HFF-Myc (cell line): ENCODE measurements around the gene NIPSNAP2.

ENCODE experiments used
- DNase-seq: peaks from one replicate; pipeline ENCODE4 v3.0.0-alpha.2; 2011; ENCODE audit warnings: low read depth; ENCODE audit errors: extremely low read depth
- H3K4me3 ChIP-seq: replicated peaks from 2 replicates; pipeline ENCODE4 v1.5.1; 2011; ENCODE audit warnings: low read depth, mild to moderate bottlenecking, control low read depth, low read length
- CTCF ChIP-seq: IDR thresholded peaks from 2 replicates; pipeline ENCODE4 v1.5.1; 2012; ENCODE audit warnings: mild to moderate bottlenecking, low read depth, low read length, control low read depth; ENCODE audit errors: missing control alignments

Gene NIPSNAP2

DNA sequence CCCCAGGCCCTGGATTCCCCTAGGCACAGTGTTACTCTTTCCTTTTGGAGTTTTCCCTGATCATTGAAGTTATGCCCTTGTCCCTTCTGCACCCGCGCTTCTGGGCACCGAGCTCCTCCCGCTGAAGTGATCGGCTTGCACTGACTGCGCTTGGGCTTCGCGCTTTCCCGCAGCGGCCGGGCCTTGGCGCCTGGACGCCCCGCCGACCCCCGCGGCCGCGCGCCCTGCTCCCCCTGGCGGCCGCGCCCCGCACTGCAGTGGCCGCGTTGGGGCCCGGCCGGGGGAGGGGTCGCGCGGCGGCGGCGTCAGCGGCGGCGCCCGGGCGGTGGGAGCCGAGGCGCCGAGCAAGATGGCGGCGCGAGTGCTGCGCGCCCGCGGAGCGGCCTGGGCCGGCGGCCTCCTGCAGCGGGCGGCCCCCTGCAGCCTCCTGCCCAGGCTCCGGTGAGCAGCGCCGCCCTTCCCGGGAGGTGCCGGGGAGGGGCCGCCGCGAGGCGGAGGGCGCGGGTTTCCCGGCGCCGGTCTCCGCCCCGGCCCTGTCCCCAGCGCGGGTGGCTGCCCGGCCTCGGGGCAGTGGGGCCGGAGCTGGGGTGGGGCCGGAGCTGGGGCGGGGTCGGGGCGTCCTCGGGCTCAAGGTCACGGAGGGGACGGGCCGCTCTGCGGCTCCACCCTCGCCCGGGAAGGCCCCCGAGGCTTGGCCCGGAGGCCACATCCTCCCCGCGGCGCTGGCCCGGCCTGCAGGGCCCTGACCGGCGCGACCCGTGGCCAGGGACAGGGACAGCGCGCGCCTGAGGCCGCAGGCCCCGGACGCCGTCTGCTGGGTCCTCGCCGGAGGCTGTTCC, at the start of gene NIPSNAP2:
Gene NIPSNAP2, plus strand, starts transcription at position 325 of the 839 bp plus-strand sequence. Its CDS starts 25 bp downstream, at position 350.
- peak within 1 kb of the TSS; percentile 64 for H3K4me3 ChIP-seq
- peak; percentile 5 for TF ChIP-seq CTCF
- no peak for DNase-seq

- no peak for DNase-seq
- H3K4me3 ChIP-seq, result no peak overlapping the region
- no peak for TF ChIP-seq CTCF
Measured at GRCh38 chr7:55917771-55918170, 46.6 kb upstream of the NIPSNAP2 start.

DNA sequence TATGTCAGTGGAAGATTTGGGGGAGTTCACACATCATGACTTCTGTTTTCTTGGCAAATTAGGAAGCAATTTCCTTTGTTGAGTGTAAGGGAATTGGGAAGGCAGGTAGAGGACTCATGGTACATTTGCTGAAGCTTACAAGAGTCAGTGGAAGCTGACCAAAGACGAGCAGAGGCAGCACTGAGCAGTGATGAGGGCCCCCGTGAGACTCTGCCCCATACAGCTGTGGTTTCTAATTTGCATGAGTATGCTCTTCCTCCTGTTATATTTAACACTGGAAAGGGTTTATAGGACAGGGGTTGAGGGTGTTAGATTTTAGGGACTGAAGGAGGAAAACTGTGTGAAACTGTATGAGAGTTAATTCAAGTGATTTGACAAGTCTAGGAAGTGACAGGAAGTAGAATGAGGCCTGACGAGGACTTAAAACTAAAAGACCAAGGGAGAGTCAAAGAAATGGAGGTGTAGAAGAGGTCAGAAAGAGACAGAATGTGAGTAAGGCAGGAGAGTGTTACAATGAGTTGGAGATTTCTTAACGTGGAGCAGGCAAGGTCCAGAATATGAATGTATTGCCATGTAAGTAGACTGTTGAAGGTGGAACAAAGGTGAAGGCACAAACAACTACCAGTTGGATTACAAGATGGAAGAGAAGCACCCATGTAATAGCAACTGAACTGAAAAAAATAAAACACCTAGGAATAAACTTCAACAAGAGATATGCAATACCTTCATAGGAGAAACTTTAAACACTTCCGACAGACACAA, 36.2 kb upstream of the NIPSNAP2 start:
- DNase-seq, result no peak
- no peak overlapping the region for H3K4me3 ChIP-seq
- no peak for TF ChIP-seq CTCF

DNA sequence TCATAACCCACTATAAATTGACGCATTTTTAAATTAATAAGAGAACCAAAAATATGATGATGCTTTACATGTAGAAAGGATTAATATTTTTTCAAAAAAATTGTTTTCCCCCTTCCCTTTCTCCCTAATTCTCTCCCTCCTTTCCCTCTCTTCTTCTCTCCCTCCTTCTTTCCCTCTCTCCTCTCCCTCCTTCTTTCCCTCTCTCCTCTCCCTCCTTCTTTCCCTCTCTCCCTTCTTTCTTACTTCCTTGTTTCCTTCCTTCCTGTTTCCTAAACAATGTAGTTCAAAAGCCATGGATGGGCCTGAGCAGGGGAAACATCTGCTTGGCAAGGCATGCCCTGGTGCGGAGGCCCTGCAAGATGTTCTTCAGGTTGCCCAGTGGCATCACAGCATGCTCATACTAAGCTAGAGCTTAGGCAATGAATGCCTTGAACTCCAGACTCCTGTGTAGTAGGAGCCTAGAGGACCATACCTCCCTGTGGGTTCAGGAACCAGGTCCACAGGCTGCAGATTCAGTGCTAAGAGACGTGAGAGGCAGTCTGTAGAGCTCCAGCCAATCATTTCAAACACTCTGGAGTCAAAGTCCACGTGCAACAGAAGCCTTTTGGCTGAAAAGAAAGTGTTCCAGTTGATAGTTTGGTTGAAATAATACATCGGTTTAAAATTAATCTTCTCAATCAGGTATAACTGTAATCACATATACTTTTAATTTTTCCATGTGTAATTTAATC, 32.8 kb upstream of the NIPSNAP2 start:
- no peak for DNase-seq
- TF ChIP-seq CTCF, result no peak
- no peak overlapping the region for H3K4me3 ChIP-seq

DNA sequence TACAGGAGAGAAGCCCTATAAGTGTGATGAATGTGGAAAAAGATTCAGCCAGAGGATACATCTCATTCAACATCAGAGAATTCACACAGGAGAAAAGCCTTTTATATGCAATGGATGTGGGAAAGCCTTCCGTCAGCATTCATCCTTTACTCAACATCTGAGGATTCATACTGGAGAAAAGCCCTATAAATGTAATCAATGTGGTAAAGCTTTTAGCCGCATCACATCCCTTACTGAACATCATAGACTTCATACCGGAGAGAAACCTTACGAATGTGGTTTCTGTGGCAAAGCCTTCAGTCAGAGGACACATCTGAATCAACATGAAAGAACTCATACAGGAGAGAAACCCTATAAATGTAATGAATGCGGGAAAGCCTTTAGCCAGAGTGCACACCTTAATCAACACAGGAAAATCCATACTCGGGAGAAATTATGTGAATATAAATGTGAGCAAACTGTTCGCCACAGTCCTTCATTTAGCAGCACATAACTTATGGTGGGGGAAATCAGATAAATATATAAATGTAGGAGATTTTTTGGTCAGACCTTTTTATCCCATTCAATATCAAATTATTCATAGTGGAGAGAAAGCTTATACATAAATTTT, 24.8 kb upstream of the NIPSNAP2 start:
- H3K4me3 ChIP-seq, result no peak overlapping the region
- no peak for DNase-seq
- TF ChIP-seq CTCF, result no peak

- no peak for DNase-seq
- TF ChIP-seq CTCF, result no peak
- no peak overlapping the region for H3K4me3 ChIP-seq
Measured at GRCh38 chr7:55946545-55946944, 17.8 kb upstream of the NIPSNAP2 start.
